SIG-M5 (cell line): ENCODE results near the gene AFF3.

Source experiments
- DNase-seq: peaks from one replicate; lab custom pipeline; 2025; lab: John Stamatoyannopoulos, UW

Gene AFF3

DNA sequence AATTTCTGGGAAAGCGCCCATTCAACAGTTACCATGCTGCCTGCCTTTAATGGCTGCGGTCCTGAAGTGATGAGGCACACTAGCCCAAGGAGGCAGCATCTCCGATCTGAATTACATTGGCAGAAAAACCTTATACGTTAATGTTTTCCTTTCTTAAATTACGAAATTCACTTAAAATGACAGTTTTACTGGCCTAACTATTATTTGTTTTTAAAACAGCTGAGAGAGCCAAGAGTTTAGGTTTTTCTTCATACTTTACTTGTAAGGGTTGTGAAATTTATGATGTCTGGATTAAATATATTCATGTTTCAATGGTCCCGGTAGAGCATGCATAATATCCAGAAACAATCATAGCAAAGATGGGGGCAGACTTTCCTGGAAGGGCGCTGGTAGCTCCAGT, 537.4 kb downstream of the AFF3 start:
- no peak for DNase-seq

- DNase-seq, result no peak
Measured at GRCh38 chr2:99602476-99602875, 539.9 kb downstream of the AFF3 start.

GRCh38 chr2:99600981-99601651, 541.3 kb downstream of the AFF3 start:
- no peak for DNase-seq

- no peak for DNase-seq
Measured at GRCh38 chr2:99598441-99598840, 543.9 kb downstream of the AFF3 start.

GRCh38 chr2:99597616-99598015, 544.8 kb downstream of the AFF3 start:
- no peak for DNase-seq

DNA sequence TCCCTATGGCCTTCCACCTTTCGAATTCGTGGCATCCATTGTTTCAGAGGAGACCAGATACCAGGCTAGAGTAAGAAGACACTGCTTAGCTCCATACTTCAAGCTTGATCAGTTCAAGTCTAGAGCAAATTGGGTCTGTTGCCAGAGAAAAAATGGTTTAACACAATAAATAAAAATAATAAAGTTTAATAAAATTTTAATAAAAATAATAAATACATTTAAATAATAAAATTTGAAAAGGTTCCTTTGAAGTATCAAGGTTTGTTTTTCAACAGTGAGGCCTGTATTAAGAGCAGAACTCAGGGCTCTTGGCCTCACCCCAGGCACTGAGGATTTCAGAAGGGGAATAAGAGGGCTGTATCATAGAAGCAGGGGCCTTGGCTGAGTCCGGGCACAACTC, 547.0 kb downstream of the AFF3 start:
- DNase-seq, result no peak

DNA sequence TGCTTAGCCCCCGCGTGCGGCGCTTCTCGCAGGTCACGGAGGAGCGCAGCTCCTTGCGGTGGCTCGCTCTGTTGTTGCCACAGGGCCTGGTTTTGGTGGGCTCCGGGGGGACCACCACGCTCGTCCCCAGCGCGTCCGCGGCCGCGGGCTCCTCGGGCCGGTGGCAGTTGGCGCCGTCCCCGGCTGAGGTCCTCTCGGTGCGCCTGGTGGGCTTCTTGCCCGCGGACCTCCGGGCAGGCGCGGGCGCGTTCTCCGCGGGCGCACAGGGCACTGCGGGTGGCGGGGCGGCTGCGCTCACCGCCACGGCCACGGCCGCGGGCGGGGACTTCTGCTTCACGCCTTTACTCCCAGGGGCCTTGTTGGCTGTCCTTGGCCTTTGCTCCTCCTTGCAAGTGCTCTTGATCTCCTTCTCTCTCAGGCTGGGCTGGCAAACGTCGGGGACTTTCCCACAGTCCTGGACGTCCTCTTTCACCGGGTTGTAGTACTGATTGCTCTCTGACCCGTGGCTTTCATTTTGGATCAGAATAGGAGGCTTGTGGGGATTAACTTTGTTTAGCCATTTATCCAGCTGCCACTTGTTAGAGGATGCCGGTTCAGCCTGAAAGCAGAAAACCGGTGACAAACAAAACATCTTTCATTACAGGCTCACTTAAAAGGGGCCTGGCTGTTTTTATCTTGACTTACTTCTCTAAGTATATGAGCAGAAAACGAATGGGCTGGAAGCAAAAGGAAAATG, 548.5 kb downstream of the AFF3 start:
- DNase-seq, result no peak

- DNase-seq, result no peak
Measured at GRCh38 chr2:99576775-99577174, 565.6 kb downstream of the AFF3 start.

GRCh38 chr2:99573634-99574251, 568.6 kb downstream of the AFF3 start:
- no peak for DNase-seq

DNA sequence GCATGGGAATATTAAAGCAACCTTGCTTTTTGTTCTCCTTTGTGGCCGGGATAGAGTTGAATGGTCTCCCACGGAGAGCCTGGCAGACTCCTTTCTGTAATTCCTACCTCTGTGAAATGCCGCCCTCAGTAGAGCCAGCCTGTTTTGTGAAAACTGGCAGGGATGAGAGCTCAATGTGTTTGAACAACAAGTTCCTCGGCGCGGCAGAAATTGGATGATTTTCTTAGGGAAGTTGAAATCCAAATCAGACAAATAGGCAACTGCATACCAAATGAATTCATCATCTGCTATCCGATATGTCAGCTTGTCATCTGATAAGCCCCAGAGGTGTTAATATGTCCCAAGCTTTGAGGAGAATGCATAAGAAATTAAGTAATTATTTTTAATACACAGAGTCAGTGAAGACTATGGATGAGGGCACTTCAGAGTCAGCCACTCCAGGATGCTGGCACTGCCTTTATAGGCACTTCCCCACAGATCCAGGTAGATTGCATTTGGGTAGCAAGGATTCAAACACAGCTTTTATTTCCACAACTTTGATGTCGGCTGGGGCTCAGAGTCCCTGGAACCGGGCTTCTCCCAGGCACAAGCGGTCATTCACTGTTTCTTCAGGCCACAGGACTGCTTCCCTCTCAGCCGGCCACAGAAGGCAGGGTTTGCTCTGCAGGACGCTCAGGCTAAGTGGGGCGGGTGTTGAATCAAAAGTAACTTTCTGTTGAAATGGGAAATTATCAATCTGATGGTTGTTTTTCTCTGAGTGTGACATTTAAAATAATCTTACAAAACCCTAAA, 569.8 kb downstream of the AFF3 start:
- no peak for DNase-seq

- DNase-seq, result no peak
Measured at GRCh38 chr2:99571954-99572353, 570.4 kb downstream of the AFF3 start.

- no peak for DNase-seq
Measured at GRCh38 chr2:99571533-99571932, 570.9 kb downstream of the AFF3 start.

- DNase-seq, result no peak
Measured at GRCh38 chr2:99571021-99571420, 571.4 kb downstream of the AFF3 start.

DNA sequence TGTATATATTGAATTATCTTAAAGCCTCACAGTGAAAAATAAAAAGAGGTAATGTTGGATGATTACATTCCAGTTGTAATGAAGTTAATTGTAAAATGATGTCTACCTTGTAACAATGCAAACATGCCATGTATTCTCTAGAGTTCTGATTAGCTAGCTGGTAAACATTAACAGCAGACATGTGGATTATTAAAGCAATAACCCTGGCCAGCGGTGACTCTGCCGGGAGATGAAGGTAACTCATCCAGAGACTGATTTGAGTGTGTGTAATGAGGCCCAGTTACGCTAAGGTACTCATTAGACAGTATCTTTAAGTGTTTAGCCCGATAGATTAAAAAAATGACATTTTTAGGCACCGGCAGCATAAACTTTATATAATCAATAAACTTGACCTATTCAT, 573.0 kb downstream of the AFF3 start:
- DNase-seq, result no peak

DNA sequence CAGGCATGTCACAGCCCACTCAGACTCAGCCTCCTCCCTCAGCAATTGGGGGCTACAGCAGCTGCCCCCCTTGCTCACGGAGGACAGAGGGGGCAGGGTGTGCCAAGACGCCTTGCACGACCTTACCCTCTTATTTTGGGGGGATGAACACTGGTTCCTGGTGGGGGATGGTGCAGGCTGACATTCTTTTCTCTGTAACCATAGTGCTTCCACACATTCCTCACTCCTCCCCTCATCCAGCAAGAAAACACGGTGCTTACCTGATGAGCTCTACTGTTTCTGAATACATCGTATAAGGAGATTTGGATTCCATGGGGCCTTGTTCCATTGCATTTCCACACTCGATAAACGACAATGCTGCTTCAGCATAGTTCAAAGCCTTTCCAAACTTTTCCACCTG, 577.2 kb downstream of the AFF3 start:
- no peak for DNase-seq

GRCh38 chr2:99562516-99562915, 579.9 kb downstream of the AFF3 start:
- no peak for DNase-seq

GRCh38 chr2:99561804-99562203, 580.6 kb downstream of the AFF3 start:
- DNase-seq, result no peak

DNA sequence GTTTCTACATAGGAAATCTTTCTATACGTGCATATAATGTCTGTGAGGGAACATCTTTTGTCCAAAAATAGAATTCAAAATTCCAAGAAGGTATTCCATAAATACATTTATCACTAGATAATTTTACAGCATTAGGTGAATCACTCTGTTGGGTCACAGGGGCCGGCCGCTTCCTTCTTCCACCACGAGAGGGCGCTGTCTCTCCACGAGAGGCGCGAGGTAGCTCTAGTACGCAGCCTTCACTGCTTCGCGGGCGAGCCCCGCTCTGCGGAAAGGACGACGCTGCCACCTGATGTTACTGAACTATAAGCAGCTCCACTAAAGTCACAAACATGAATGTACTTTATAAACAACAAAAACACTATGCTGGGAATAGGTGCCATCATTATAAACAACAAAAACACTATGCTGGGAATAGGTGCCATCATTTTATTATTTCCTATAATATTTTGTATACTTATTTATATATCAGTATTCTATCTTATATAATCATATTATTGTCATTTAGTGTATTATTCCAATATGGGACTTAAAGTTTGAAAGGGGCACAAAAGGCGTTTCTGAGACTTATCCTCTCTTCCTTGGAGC, 583.2 kb downstream of the AFF3 start:
- DNase-seq, result no peak

GRCh38 chr2:99555404-99555803, 587.0 kb downstream of the AFF3 start:
- DNase-seq, result peak; percentile 67

GRCh38 chr2:99554871-99555270, 587.5 kb downstream of the AFF3 start:
- DNase-seq, result no peak

DNA sequence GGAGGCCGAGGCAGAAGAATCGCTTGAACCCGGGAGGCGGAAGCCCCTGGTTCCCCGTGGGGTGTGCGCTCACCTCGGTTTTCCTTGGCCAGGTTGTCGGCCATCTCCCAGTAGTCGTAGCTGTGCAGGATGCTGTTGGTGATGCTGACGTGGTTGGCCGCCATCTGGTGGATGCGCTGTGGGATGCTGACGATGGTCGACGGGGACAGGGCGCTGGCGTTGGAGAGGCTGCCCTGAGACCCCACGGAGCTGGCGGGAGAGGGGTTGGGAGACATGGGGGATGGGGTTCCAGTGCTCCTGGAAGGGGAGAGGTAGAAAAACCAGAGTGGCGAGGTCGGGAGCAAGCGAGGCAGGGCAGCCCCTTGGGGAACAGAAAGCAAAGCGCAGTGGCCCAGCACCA, 588.2 kb downstream of the AFF3 start:
- DNase-seq, result no peak

- no peak for DNase-seq
Measured at GRCh38 chr2:99552529-99552928, 589.9 kb downstream of the AFF3 start.
